ENCODE results near the gene MAD1L1. TPM values are rescaled to one million over a fixed set of nuclear protein-coding genes. Genes with fewer than 3 reads are reported as not detected.

MAD1L1 gene
- total RNA-seq, 1 donor from 2014 or later, result 48.4 TPM

GRCh38 chr7:2257046-2257551 is 24.4 kb upstream of the MAD1L1 start:
- Histone ChIP-seq H3K27me3 (no peaks in the 10 kb centered on the region), H3K4me1 (no peaks in the 10 kb centered on the region), H3K9me3 (no peaks in the 10 kb centered on the region), H3K36me3 (peaks cover 30% of the 10 kb centered on the region), H3K4me3 (no peak overlapping the region), H3K27ac (no peak overlapping the region)
- intact Hi-C loops (cut with DNase I), result no loop called here
- TF ChIP-seq CTCF (IDR thresholded peaks at IDR 0.05), result no peak
- ATAC-seq, result no peak
- DNase-seq, result no peak

GRCh38 chr7:2256306-2257045 is 23.7 kb upstream of the MAD1L1 start:
- no peak for TF ChIP-seq CTCF (IDR thresholded peaks at IDR 0.05)
- intact Hi-C loops (cut with DNase I), result no loop called here
- H3K27me3 ChIP-seq, result no peaks in the 10 kb centered on the region
- no peak overlapping the region for H3K4me3 ChIP-seq
- no peak for DNase-seq
- no peaks in the 10 kb centered on the region for H3K9me3 ChIP-seq
- peaks cover 30% of the 10 kb centered on the region for H3K36me3 ChIP-seq
- no peak overlapping the region for H3K27ac ChIP-seq
- H3K4me1 ChIP-seq, result no peaks in the 10 kb centered on the region
- ATAC-seq, result no peak

- Histone ChIP-seq H3K27ac (no peak overlapping the region), H3K4me1 (no peaks in the 10 kb centered on the region), H3K9me3 (no peaks in the 10 kb centered on the region), H3K4me3 (no peak overlapping the region), H3K27me3 (no peaks in the 10 kb centered on the region), H3K36me3 (peaks cover 30% of the 10 kb centered on the region)
- no peak for TF ChIP-seq CTCF (IDR thresholded peaks at IDR 0.05)
- ATAC-seq (no peak), DNase-seq (no peak)
- intact Hi-C loops (cut with DNase I), result no loop called here
These were observed 22.7 kb upstream of the MAD1L1 start for GRCh38 chr7:2255145-2256139.

GRCh38 chr7:2254429-2255144 is 21.8 kb upstream of the MAD1L1 start:
- Histone ChIP-seq H3K9me3 (no peaks in the 10 kb centered on the region), H3K27ac (no peak overlapping the region), H3K4me1 (peaks cover 2% of the 10 kb centered on the region), H3K4me3 (no peak overlapping the region), H3K36me3 (peaks cover 30% of the 10 kb centered on the region), H3K27me3 (no peaks in the 10 kb centered on the region)
- intact Hi-C loops (cut with DNase I), result no loop called here
- DNase-seq (no peak), ATAC-seq (no peak)
- TF ChIP-seq CTCF (IDR thresholded peaks at IDR 0.05), result no peak

- DNase-seq, result no peak
- no peak for ATAC-seq
- Histone ChIP-seq H3K36me3 (peaks cover 30% of the 10 kb centered on the region), H3K4me3 (no peak overlapping the region), H3K27ac (no peak overlapping the region), H3K4me1 (peaks cover 11% of the 10 kb centered on the region), H3K9me3 (no peaks in the 10 kb centered on the region), H3K27me3 (no peaks in the 10 kb centered on the region)
- TF ChIP-seq CTCF (IDR thresholded peaks at IDR 0.05), result no peak
- intact Hi-C loops (cut with DNase I), result no loop called here
These were observed 20.9 kb upstream of the MAD1L1 start for GRCh38 chr7:2253525-2254244.

Measured in upper lobe of right lung (tissue), 1 donor.